Activated CD4-positive, alpha-beta memory T cell treated with anti-CD3 and anti-CD28 coated beads for 36 hours (primary cell): ENCODE results near the gene SDK1. TPM values are rescaled to one million over a fixed set of nuclear protein-coding genes. Genes with fewer than 3 reads are reported as not detected.

ENCODE experiments used
- CTCF ChIA-PET: fragments of 350-600 bp; sonication (Branson Sonifier 250); formaldehyde crosslinking; loops from one replicate; lab custom pipeline; 2021; ENCODE audit warnings: antibody characterized with exemption, inconsistent platforms; lab: Charles Lee
- POLR2A ChIA-PET: fragments of 350-600 bp; sonication (Branson Sonifier 250); formaldehyde crosslinking; loops from one replicate; lab custom pipeline; 2021; ENCODE audit warnings: antibody characterized with exemption; lab: Charles Lee
- DNase-seq: peaks from one replicate; pipeline ENCODE4 v3.0.0-alpha.2; 2020
- H3K27ac Mint-ChIP-seq: one replicate; pipeline ENCODE4 v1.8.0; 2021; ENCODE audit warnings: mixed read lengths
- H3K27me3 Mint-ChIP-seq: one replicate; pipeline ENCODE4 v1.8.0; 2021; ENCODE audit warnings: mixed read lengths
- H3K36me3 Mint-ChIP-seq: one replicate; pipeline ENCODE4 v1.8.0; 2021; ENCODE audit warnings: mixed read lengths
- H3K4me1 Mint-ChIP-seq: one replicate; pipeline ENCODE4 v1.8.0; 2021; ENCODE audit warnings: low read depth, mixed read lengths
- H3K4me3 Mint-ChIP-seq: one replicate; pipeline ENCODE4 v1.8.0; 2021; ENCODE audit warnings: mild to moderate bottlenecking, mixed read lengths
- H3K9me3 Mint-ChIP-seq: one replicate; pipeline ENCODE4 v1.8.0; 2021; ENCODE audit warnings: mixed read lengths
- intact Hi-C: fragments of 100-400 bp; cut with micrococcal nuclease; formaldehyde crosslinking; loops from one replicate; pipeline ENCODE4 v1.15.1; 2023
- total RNA-seq, 2 experiments: library from RNA; stranded (reverse); gene quantifications; one replicate each; pipeline ENCODE4 v1.2.3, GENCODE V29; 2021

The SDK1 gene
- total RNA-seq, 2 experiments from 2014 or later = 0.14 to 0.24 TPM

GRCh38 chr7:3710122-3710521, 409.1 kb downstream of the SDK1 start:
- ChIA-PET CTCF (no interaction called here), POLR2A (no interaction called here)
- Mint-ChIP-seq H3K9me3 (peaks cover 5% of the 10 kb centered on the region), H3K36me3 (no peaks in the 10 kb centered on the region), H3K27ac (no peak overlapping the region), H3K4me1 (peaks cover 3% of the 10 kb centered on the region), H3K4me3 (no peak overlapping the region), H3K27me3 (peaks cover 11% of the 10 kb centered on the region)
- no peak for DNase-seq
- intact Hi-C loops = no loop called here

DNA sequence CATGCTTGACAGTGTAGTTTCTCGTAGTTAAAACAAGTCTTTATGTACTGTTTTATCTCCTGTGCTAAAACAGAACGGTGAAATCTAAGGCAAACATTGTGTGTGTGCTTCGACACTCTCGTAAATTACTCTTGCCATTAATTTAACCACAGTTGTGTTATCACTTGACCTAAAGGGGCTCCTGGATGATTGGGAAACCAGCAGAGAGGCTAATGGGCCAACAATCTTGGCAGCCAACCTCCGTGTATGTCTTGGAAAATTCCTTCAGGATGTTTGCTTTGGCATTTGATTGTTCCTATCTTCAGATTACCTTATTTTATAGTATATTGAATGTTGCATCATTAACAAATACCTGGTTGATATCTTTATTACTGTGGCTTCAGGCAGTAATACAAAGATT, 409.5 kb downstream of the SDK1 start:
- Mint-ChIP-seq H3K4me1 (peaks cover 3% of the 10 kb centered on the region), H3K4me3 (no peak overlapping the region), H3K27ac (no peak overlapping the region), H3K27me3 (peaks cover 11% of the 10 kb centered on the region), H3K36me3 (no peaks in the 10 kb centered on the region), H3K9me3 (peaks cover 3% of the 10 kb centered on the region)
- no peak for DNase-seq
- ChIA-PET CTCF (no interaction called here), POLR2A (no interaction called here)
- intact Hi-C loops = no loop called here

- Mint-ChIP-seq H3K4me3 (no peak overlapping the region), H3K27ac (no peak overlapping the region), H3K27me3 (peaks cover 6% of the 10 kb centered on the region), H3K4me1 (peaks cover 3% of the 10 kb centered on the region), H3K9me3 (no peaks in the 10 kb centered on the region), H3K36me3 (no peaks in the 10 kb centered on the region)
- ChIA-PET CTCF (no interaction called here), POLR2A (no interaction called here)
- DNase-seq = no peak
- intact Hi-C loops = no loop called here
Measured at GRCh38 chr7:3712841-3713240, 411.8 kb downstream of the SDK1 start.

DNA sequence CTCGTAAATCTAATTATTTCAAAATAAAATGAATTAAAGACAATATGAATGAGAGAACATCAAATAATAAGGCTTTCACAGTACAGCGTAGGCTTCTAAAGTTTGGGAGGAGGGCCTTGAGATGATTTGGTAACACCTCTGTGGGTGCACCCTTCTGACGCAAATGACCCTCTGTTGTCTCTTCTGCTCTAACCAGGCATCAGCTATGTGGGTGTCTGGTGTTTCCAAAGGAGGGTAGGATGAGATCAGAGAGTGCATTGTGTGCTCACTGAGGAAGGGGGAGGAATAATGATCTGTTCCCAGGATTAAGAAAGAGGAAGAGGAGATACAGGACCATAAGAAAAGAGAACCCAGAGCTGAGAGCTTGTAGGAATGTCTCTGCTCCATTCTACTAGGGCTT, 420.4 kb downstream of the SDK1 start:
- H3K4me1 Mint-ChIP-seq = no peaks in the 10 kb centered on the region
- no peak for DNase-seq

GRCh38 chr7:3722396-3722922, 421.4 kb downstream of the SDK1 start:
- intact Hi-C loops = no loop called here
- POLR2A ChIA-PET = no interaction called here
- peak; percentile 12 for DNase-seq
- Mint-ChIP-seq H3K4me3 (no peak overlapping the region), H3K36me3 (no peaks in the 10 kb centered on the region), H3K4me1 (no peaks in the 10 kb centered on the region), H3K9me3 (no peaks in the 10 kb centered on the region), H3K27ac (no peak overlapping the region), H3K27me3 (peaks cover 4% of the 10 kb centered on the region)
- CTCF ChIA-PET = no interaction called here

More for the DNA sequence above, 420.4 kb downstream of the SDK1 start:
- Mint-ChIP-seq H3K36me3 (no peaks in the 10 kb centered on the region), H3K4me3 (no peak overlapping the region), H3K27ac (no peak overlapping the region), H3K27me3 (peaks cover 4% of the 10 kb centered on the region), H3K9me3 (no peaks in the 10 kb centered on the region)
- ChIA-PET POLR2A (no interaction called here), CTCF (no interaction called here)
- intact Hi-C loops = no loop called here

DNA sequence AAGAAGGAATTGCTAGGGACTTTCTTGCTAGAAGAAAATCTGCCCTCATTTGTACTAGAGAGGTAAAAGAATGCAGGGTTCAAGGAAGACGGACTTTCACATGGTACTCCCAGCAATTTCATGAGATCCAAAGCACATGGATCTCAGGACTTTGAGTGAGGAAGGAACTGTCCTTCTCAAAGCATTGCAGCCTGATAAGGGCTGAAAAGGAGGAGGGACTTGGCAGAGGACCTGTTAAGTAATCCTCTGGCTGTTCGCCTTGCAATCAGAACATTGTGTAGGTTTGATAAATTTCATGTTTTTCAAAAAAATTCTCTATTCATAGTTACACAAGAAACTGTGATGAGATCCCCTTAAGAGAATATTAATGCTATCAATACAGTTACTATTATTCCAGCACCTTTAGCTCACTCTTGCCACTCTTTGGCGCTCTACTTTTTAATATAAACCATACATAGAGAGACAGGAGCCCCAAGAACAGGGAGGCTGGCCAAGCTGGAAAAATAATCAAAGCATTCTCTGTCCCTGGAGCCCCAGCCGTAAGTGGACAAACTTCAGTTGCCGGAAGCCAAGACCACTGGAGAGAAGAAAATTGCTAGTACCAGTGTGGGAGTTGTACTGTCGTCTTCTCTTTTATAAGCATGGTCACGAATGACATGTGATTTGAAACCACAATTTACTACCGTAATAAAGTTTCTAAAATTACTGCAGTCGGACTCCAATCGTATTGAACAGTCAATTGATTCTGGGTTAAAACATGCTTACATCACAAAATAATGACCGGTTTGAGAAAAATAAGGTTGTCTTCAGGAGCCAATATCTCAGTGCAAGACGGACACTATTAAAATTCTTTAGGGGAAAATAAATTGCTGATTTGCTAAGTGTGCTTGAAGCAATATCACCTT, 424.4 kb downstream of the SDK1 start:
- no peaks in the 10 kb centered on the region for H3K4me1 Mint-ChIP-seq
- no peak for DNase-seq
- ChIA-PET POLR2A (no interaction called here), CTCF (no interaction called here)
- H3K27ac Mint-ChIP-seq = no peak overlapping the region
- no peak overlapping the region for H3K4me3 Mint-ChIP-seq
- intact Hi-C loops = no loop called here
- H3K9me3 Mint-ChIP-seq = no peaks in the 10 kb centered on the region
- no peaks in the 10 kb centered on the region for H3K36me3 Mint-ChIP-seq
- peaks cover 4% of the 10 kb centered on the region for H3K27me3 Mint-ChIP-seq

DNA sequence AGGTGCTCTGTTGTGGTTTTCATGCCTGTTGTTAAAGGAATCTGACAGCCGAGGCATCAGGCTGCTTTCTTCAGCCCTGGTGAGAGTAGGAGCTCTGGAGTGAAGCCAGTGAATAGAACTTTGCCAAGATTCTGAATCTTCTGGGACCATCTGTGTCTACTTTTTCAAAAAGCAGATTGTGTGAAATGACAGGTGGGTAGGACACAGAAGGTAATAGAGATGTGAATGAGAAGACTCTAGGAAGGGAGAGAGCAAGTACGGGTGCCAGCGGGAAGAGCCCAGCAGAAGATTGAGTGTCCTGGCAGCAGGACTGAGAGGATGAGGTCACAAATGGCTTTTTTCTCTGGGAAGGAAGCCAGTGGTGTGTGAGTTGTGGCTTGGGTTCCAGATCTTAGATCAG, 429.2 kb downstream of the SDK1 start:
- DNase-seq = no peak
- peaks cover 6% of the 10 kb centered on the region for H3K9me3 Mint-ChIP-seq
- no peak overlapping the region for H3K4me3 Mint-ChIP-seq
- CTCF ChIA-PET = no interaction called here
- POLR2A ChIA-PET = no interaction called here
- H3K36me3 Mint-ChIP-seq = no peaks in the 10 kb centered on the region
- intact Hi-C loops = no loop called here
- no peaks in the 10 kb centered on the region for H3K4me1 Mint-ChIP-seq
- H3K27me3 Mint-ChIP-seq = peaks cover 2% of the 10 kb centered on the region
- no peak overlapping the region for H3K27ac Mint-ChIP-seq

GRCh38 chr7:3732395-3733005, 431.4 kb downstream of the SDK1 start:
- intact Hi-C loops = no loop called here
- peaks cover 2% of the 10 kb centered on the region for H3K27me3 Mint-ChIP-seq
- no peak overlapping the region for H3K27ac Mint-ChIP-seq
- no peak for DNase-seq
- no peaks in the 10 kb centered on the region for H3K36me3 Mint-ChIP-seq
- ChIA-PET CTCF (no interaction called here), POLR2A (no interaction called here)
- H3K4me3 Mint-ChIP-seq = no peak overlapping the region
- H3K9me3 Mint-ChIP-seq = peaks cover 6% of the 10 kb centered on the region
- H3K4me1 Mint-ChIP-seq = no peaks in the 10 kb centered on the region

DNA sequence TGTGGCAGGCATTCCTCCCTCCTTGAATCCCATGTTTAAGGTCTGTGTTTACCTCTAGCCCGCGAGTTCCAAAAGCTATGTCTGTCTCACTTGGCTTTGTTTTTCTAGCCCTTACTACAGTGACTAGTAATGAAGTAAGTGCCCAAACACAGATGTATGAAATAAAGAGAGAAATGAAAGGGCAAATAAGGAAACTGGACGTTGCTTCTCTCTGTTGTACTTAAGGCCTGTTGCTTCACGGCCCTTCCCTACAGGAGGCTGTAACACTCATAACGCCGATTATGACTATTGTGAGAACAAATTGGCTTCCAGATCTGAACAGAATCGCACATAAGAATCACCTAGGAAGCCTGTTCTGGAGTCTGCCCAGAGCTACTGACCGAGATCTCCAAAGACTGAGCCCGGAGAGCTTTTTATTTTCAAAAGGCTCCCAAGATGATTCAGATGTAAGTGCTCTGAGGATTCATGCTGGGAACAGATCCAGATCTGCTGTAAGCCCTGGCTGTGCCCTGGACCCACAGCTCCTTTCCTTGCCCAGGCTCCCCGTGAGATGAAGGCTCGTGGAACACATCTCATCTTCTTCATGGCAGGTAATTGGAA, 432.6 kb downstream of the SDK1 start:
- Mint-ChIP-seq H3K9me3 (peaks cover 6% of the 10 kb centered on the region), H3K36me3 (no peaks in the 10 kb centered on the region), H3K27ac (no peak overlapping the region), H3K27me3 (no peaks in the 10 kb centered on the region), H3K4me1 (no peaks in the 10 kb centered on the region), H3K4me3 (no peak overlapping the region)
- intact Hi-C loops = no loop called here
- CTCF ChIA-PET = no interaction called here
- no peak for DNase-seq
- POLR2A ChIA-PET = no interaction called here

- ChIA-PET POLR2A (no interaction called here), CTCF (no interaction called here)
- Mint-ChIP-seq H3K4me1 (no peaks in the 10 kb centered on the region), H3K4me3 (no peak overlapping the region), H3K27me3 (peaks cover 7% of the 10 kb centered on the region), H3K9me3 (peaks cover 16% of the 10 kb centered on the region), H3K36me3 (no peaks in the 10 kb centered on the region), H3K27ac (no peak overlapping the region)
- DNase-seq = no peak
- intact Hi-C loops = no loop called here
Measured at GRCh38 chr7:3738964-3739363, 437.9 kb downstream of the SDK1 start.

DNA sequence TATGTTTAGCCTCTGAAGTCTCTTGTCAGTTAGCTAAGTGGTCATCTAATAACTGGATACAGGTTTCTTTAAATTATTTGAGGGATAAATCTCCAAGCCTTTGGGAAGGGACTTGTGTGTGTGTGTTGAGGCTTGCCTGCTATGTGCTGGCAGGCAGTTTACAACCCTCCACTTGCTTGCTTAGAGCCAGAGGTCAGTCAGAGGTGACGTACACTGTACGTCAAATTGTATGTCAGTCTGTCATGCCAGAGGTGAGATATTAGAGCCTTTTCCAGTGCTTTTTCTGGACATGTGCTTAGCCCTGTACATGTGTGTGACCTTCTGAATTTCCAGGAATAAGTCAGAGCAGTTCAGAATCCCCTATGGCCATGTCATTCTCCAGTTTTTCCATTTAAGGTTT, 438.9 kb downstream of the SDK1 start:
- no peak overlapping the region for H3K27ac Mint-ChIP-seq
- ChIA-PET CTCF (no interaction called here), POLR2A (no interaction called here)
- no peak overlapping the region for H3K4me3 Mint-ChIP-seq
- no peaks in the 10 kb centered on the region for H3K4me1 Mint-ChIP-seq
- H3K36me3 Mint-ChIP-seq = no peaks in the 10 kb centered on the region
- intact Hi-C loops = no loop called here
- no peak for DNase-seq
- peaks cover 16% of the 10 kb centered on the region for H3K9me3 Mint-ChIP-seq
- peaks cover 7% of the 10 kb centered on the region for H3K27me3 Mint-ChIP-seq

DNA sequence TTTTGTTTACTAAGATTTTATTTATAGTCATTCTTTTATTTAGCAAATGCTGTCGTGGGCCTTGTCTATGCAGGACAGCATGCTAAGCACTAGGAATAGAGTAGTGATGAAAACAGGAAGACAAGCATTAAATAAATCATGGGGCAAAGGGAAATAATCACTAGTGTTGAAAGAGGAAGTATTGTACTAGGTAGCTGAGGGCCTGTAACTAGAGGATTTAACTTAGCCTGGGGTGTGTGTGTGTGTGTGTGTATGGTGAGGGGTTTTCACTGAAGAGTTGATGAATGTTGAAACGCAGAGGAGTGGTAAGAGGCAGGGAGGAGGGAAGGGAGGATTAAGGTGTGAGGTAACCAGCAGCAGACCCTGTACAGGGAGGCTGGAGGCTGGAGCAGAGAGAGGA, 446.4 kb downstream of the SDK1 start:
- Mint-ChIP-seq H3K4me3 (no peak overlapping the region), H3K9me3 (no peaks in the 10 kb centered on the region), H3K4me1 (no peaks in the 10 kb centered on the region), H3K27ac (no peak overlapping the region), H3K27me3 (peaks cover 4% of the 10 kb centered on the region), H3K36me3 (no peaks in the 10 kb centered on the region)
- intact Hi-C loops = no loop called here
- DNase-seq = no peak
- ChIA-PET POLR2A (no interaction called here), CTCF (no interaction called here)
